NCI-H1092 treated with DMSO at 0.1 percent for 48 hours (cell line): ENCODE results near the gene RSL1D1.

Experiments used
- DNase-seq: peaks from one replicate; lab custom pipeline; 2025; lab: John Stamatoyannopoulos, UW

Gene RSL1D1

DNA sequence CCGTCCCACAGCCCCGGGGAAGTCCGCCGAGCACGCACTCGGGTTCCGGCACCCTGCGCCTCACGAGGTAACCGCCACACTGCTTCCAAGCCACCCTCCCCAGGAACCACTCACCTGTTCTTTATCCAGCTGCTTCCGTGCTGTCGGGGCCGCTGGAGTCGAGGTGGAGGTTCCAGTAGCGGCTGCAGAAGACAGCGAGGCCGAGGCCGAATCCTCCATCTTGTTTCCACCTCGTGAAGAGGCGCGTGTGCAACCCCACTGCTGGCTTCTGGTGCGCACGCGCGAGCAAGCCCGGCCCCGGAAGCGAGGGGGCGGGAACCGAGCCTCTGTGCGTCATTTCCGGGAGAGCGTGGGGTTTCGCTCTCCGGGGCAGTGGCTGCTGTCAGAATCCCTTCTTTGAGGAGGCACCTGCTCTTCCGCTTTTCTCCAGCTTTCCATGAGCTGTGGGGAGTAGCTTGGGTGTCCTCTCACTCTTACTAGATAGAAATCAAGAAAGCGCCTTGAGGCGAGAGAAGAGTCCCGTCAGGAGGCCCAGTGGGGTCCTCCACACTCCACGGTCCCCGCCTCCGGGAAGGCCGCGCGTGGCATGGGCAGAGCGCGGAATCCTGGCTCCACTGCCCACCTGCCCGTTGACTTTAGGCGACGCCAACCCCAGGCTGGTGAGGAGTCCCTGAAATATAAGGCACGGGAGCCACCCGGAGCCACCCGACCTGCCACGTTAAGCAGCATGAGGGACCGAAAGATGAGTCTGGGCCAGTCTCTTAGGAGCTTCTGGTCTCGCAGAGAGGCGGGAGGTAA, at the start of gene RSL1D1:
RSL1D1 (minus strand) TSS at position 249 of the 798 bp plus-strand sequence; CDS start at position 219, 30 bp downstream.
- peak; percentile 91 for DNase-seq

DNA sequence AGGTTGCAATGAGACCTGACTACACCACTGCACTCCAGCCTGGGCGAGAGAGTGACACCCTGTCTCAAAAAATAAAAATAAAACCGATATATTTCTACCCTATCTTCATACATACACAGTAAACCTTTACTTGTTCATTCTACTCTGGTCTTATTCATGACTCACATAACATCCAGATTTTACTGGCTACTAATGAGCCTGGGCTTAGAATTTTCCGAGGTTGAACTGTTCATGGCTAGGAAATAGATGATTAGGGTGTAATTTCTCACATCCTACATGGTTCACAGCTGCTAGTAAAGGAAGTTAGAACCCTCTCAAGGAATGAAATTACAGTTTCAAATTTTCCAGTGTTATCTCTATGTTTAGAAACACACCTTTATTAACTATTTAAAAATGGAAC, 49.7 kb upstream of the RSL1D1 start:
- no peak for DNase-seq

DNA sequence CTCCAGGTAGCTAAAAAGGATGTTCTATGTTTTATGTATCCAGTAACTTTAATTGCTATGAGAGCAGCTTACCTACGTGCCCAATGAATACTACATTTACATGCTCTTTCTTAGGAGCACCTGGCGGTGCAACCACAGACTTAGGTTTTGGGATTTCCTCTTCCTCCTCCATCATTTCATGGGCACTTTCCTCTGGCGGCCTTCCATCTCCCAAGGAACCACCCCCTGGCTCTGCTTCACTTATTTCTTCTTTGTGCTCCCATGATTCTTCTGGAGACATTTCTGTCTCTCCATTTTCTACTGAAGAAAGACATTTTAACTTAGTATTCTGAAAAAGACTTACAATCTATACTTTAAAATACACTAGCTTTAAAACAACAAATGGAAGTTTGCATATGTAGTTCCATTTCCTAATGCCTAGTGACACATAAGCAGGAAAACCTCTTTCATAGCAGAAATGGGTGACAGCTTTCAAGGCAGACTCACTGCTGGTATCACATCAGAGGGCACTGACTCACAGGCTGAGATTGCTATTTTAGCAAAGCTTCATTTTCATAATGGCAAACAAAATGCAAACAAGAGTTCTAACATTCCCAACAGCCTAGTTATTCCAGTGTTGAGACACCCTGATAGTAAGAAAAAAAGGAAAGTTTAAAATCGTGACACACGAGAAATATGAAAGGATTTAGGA, 45.3 kb upstream of the RSL1D1 start:
- no peak for DNase-seq

DNA sequence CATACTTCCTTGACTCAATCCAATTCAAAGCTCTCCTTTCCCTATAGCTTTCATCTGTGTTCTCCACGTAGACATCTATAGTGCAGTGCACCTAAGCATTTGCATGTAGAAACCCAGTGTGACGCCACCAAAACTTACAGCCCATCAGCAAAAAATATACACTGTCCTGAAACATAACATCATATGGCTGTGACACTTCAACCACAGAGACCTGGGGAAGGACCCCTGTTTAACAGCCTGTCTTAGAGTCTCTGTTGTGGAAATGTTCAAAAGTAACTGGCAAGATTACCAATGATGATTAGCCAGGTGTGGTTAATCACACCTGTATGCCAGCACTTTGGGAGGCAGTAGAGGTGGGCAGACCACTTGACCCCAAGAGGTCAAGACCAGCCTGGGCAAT, 42.2 kb upstream of the RSL1D1 start:
- no peak for DNase-seq

DNA sequence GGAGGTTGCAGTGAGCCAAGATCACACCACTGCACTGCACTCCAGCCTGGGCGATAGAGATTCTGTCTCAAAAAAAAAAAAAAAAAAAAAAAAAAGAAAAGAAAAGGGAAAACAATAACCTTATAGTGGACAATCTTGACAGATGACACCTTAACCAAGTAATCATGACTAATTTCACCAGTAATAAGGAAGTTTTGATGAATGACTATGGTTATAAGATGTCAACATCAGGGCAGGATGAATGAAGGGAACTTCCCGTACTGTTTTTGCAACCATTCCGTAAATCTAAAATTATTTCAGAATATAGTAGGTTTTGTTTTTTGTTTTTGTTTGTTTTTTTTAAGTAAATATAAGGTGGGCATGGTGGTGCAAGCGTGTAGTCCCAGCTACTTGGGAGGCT, 41.4 kb upstream of the RSL1D1 start:
- DNase-seq = no peak

DNA sequence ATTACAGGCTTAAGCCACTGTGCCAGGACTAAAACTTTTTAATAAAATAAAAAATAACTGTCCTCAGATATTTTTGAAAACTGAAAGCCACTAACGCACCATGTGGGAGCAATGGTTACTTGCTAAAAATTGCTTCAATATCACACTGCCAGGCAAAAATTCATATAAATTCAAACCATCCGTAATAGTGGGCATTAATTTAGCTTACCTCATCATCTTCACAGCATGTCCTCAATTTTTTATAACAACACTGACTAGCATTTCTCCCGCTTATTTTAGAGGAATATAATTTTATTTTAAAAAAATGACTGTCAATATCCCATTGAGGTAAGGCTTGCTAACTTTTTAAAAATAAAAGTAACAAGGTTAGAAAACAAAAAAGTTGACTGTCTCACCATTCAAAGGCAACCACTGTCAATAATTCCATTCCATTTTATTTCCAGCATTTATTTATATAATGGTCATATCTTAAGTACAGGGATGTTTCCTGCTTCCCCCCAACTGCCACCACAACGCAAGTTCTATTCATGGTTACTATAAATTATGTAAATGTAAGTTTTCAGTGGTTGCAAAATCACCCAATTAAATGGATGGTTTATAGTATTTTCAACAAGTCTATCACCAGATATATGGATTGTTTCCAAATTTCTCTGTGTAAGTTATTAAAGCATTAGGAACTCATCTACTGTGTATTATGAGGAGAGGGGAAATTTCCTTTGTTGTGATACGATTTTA, 39.1 kb upstream of the RSL1D1 start:
- DNase-seq = no peak

DNA sequence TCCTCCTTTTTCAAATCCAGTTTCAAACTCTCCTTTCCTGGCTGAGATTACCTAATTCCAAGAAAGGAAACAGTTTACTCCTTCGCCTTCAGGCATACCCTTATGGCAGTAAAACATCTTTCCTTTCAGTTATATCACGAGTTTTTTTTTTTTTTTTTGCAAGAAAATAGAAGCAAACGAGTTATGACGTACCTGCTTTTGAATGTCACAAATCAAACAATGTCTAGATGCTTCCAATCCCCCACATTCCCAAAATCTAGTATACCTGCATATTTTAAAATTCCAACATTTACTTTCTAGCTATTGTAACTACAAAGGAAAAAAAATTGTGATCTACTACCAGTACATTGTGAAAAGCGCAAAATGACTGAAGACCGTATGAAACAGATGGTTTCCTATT, 35.5 kb upstream of the RSL1D1 start:
- DNase-seq = no peak

DNA sequence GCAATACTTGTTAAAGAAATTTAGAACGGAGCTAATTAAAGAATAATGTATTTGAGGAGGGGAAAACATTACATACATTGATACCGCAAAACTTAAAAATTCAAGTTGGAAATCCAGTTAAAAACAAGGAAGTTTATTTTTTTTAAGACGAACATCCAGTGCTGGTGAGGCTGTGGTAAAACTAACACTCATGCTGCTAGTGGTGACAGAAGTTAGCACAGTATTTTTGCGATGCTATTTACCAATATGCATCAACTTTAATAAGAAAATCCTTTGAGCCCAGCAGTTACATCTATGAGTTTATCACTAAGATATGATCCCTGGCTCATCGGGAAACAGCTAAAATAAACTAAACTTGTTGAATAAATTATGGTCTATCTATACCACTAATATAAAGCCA, 32.7 kb upstream of the RSL1D1 start:
- DNase-seq = no peak

DNA sequence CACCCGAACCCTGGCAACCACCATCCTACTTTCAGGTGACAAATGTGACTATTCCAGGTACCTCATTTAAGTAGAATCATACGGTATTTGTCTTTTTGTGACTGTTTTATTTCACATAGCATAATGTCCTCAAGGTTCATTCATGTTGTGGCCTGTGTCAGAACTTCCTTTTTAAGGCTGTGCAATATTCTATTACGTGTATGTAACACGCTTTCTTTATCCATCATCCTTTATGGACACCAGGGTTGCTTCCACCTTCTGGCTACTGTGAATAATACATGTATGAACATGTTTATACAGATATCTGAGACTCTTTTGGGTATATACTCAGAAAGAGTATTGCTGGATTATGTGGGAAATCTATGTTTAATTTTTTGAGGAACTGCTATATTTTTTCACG, 28.7 kb upstream of the RSL1D1 start:
- DNase-seq = no peak

DNA sequence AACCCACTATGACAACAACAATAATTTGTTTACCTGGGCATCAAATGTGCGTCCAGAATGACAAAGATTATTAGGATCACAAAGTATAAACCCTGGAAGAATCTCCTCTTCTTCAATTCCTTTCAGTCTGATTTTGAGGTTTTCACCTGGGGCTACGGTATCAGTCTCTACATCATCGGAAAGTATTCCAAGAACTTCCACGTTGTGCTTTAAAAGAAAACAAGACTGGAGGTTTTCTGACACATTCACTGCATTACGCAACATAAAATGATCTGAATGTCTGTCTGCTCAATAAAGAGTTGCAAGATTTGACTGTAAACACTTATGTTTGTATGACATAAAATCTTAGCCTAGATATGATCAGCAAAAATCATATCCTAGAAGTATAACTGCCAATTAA, 26.0 kb upstream of the RSL1D1 start:
- no peak for DNase-seq

GRCh38 chr16:11876306-11876705, 25.0 kb upstream of the RSL1D1 start:
- DNase-seq = no peak

DNA sequence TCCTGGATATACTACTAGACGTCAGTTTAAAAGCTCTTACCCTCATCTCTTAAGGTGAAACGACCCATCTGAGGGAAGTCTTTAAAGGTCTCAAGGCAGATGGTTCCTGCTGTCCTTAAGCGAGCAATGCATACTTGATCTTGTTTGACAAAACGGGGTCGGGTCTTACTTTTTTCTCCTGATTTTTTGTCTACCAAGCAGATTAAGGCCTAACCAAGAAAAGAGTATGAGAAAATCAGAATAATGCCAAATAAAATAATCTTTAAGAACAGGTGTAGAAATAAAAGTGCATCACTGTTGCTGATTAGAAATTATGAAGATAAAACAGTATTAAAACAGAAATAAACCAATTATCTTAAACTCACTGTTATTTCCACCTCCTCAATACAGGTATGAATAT, 24.4 kb upstream of the RSL1D1 start:
- no peak for DNase-seq

DNA sequence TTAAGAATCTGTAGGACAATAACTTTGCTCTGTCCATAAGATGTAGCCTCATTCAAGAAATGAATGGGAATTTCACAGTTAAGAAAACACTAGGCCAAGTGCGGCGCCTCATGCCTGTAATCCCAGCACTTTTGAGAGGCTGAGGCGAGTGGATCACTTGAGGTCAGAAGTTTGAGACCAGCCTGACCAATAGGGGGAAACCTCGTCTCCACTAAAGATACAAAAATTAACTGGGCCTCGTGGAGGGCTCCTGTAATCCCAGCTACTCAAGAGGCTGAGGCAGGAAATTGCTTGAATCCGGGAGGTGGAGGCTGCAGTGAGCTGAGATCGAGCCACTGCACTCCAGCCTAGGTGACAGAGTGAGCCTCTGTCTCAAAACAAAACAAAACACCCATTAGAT, 19.9 kb upstream of the RSL1D1 start:
- DNase-seq = no peak

DNA sequence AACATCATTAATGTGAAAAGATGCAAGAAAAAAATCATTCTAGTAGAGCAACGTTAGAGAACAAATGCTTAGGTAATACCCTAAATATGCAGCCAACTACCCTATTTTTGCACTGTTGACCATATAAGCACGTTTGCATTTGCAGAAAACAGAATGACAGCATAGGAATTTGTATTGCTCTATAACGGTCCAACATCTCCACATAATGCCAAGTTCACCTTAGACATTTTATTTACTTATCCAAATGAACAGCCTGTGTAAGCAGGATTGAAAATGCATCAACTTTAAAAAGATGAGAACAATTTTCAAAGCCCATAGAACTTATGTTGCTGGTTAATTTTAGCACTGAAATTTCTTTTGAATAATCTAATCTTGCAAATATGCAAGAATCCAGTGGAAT, 19.1 kb upstream of the RSL1D1 start:
- no peak for DNase-seq

DNA sequence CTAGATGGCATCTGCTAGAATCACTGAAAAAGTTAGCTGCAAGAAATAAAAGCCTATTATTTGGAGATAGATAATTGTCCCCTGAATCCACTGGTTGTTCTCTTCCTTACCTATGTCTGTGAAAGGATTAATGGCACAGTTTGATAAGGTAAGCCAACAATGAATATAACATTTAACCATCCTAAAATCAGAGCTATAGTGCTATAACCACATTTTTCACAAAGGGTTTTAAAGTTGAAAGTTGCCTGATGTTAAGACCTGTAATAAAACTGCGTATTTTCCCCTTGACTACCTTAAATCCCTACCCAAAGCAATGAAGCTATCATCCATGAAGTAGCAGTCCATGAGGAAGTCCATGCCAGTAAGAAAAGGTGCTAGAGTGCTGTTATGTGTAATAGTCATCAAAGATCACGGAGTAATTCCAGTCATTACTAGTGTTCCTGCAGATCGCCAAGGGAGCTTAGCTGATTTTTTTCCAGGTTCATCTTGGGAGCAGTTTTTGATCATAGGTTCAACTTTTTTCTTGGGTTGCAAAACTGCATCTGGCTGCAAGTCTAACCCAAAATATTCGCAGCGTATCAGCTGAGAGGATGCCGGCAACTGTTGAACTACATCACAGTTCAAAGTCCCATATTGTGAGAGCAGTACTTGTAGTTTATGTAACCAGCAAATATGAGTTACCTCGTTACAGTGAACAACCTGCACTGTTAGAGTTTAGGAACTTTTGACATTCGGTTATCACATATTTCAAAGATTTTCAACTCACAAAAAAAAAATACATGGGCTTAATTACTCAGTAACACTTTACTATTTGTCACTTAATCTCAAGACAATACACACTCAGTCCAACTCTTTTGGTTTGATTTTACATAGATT, 18.2 kb upstream of the RSL1D1 start:
- DNase-seq = no peak

- DNase-seq = no peak
Observed at GRCh38 chr16:11868412-11868980, 17.2 kb upstream of the RSL1D1 start.

DNA sequence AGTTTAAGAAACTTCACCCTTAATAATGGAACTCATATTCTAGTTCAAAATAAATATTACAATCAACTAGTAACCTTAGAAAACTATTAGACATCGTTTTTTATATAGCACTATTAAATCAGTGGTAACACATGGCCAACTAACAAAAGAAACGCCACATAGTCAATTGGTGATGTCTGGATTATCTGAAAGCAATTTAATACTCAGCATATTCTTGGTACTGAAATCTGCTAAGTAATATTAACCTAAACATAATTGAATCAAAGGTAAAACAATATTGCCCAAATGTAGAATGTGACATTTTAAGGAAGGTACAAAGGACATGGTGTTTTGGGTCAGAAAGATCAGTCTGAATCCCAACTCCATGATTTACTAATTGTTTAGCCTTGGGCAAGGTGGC, 11.1 kb upstream of the RSL1D1 start:
- no peak for DNase-seq

GRCh38 chr16:11857161-11857560, 5.8 kb upstream of the RSL1D1 start:
- DNase-seq = no peak

- peak; percentile 23 for DNase-seq
Observed at GRCh38 chr16:11852092-11852809, 909 bp upstream of the RSL1D1 start.

- DNase-seq = no peak
Observed at GRCh38 chr16:11848842-11849241, 2.5 kb downstream of the RSL1D1 start.

DNA sequence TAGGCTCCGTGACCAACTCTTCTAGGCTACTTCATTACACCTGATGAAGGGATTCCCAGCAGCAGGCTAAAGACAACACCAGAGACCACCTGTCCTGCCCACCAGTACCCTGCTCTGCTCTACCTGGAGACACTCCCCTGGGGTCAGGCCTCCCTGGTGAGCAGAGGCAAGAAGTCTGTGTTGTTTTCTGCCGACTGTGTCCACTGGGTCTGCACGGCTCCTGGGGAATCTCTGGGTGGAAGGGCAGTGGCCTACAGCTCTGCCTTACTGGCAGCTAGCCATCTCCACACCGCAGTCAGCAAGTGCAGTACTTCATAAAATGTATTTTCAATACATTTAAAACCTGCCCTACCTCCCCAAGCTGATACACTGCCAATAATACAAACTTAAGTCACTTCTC, 6.8 kb downstream of the RSL1D1 start:
- DNase-seq = no peak
